ENCODE results near the gene SCAI. TPM values are rescaled to one million over a fixed set of nuclear protein-coding genes. Genes with fewer than 3 reads are reported as not detected.
A peak's percentile ranks its signal among the peaks of the same experiment; 100 is the strongest.
"Not testable (repeated sequence)": the region's sequence is repeated elsewhere in the genome, so short reads cannot be mapped to it uniquely, and the experiment has no call there.

SCAI gene
- polyA plus RNA-seq, 3 donors, result 9.2 to 15.5 (median 13.2) TPM

DNA sequence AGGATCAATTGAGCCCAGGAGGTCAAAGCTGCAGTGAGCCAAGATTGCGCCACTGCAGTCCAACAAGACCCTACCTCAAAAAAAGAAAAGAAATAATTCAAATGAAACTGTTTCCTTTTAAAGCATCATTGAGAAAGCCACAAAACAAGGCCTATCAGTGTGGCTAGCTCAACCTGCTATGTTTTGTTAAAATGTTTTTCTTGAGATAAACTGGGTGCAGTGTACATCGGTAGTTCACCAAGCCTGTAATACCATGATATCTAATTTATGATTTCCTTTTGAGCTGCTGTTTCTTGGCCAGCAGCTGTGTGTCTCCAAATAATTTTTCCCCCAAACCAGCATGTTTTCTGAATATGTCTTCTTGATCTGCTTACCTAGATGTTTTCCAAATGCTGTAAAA, 105.2 kb downstream of the SCAI start:
- DNase-seq, result no peak

DNA sequence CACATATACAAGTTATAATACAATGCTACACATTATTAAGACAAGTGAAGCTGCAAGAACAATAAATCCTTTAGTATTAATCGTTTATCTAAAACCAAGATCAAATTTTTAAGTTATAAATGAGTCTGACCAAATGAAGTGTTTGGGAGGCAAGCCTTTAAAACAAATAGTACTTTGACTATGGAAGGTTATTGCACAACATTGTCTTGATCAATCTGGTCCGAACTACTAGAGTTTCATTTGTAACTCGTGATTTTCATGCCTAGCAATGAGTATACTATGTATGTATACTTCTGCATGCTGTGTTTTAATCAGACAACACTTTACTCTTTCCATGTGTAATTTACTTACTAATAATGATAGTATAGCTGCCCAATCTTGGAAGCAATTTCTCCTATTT, 115.3 kb downstream of the SCAI start:
- DNase-seq, result no peak

DNA sequence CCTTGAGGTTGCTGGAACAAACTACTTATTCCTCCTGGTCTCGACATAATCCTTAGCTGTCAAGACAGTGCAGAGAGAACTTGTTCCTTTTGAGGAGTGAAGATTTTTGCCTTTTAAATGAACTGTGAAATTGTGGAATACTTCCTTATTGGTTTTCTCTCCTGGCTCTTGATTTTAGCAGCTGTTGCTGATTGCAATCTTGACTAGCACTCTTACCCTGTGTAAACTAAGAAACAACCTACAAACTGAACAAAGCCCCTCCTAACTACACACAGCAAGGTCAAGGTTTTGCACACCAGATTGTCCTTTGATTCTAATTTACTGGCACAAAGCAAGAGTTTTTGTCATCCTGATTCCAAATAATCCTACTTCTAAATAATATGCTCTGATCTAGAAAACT, 118.4 kb downstream of the SCAI start:
- DNase-seq, result no peak

DNA sequence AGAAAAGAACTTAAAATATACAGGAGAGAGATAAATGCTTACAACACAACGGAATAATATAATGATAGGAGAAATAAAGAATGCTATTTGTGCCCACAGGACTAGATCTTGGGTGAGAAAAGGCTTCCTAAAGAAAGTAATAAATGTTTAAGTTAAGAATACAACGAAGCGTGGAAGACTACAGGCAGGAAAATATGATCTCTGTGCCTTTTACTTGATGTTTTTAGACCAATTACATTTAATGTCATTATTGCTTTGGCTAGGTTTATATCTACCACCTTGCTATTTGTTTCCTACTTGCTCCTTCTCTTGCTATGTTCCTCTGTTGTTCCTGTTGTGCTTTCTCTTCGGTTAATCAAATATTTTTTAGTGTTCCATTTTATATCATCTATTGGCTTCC, 122.3 kb downstream of the SCAI start:
- no peak for DNase-seq

DNA sequence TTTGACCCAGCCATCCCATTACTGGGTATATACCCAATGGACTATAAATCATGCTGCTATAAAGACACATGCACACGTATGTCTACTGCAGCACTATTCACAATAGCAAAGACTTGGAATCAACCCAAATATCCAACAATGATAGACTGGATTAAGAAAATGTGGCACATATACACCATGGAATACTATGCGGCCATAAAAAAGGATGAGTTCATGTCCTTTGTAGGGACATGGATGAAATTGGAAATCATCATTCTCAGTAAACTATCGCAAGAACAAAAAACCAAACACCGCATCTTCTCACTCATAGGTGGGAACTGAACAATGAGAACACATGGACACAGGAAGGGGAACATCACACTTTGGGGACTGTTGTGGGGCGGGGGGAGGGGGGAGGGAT, 127.7 kb downstream of the SCAI start:
- DNase-seq, result not testable (repeated sequence)

DNA sequence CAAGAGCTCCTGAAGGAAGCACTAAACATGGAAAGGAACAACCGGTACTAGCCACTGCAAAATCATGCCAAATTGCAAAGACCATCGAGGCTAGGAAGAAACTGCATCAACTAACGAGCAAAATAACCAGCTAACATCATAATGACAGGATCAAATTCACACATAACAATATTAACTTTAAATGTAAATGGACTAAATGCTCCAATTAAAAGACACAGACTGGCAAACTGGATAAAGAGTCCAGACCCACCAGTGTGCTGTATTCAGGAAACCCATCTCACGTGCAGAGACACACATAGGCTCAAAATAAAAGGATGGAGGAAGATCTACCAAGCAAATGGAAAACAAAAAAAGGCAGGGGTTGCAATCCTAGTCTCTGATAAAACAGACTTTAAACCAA, 131.3 kb downstream of the SCAI start:
- not testable (repeated sequence) for DNase-seq

DNA sequence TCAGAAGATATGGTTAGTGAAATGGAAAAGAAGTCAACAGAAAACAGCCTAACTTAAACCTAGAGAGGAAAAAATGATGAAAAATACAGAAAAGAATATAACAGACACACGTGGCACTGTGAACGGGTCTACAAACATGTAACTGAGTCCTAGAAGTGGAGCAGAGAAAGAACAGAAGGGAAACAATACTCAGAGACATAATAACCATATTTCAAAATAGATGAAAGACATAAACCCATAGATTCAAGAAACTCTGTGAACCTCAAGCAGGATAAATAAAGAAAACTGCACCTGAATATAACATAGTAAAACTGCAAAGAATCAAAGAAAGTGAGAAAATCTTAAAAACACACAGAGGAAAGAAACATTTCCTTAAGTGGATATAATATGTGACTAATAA, 134.7 kb downstream of the SCAI start:
- no peak for DNase-seq

DNA sequence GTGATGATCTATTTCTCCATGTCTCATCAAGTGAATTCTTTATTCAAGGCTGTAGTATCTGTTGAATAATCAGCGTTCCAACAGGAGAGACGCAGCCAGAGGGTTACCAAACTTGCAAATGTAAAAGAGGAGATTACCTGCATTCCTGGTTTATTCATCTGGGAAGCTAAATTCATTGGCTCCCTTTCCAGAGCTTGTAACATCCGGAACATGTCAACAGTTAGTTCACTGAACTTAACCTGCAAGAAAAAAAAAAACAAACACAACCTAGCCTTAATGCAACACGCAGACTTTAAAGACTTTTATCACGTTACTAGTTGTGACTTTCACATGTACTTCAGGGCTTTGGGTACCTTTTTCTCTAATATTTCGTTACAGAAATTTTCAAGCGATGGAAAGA, 140.0 kb downstream of the SCAI start:
- no peak for DNase-seq

DNA sequence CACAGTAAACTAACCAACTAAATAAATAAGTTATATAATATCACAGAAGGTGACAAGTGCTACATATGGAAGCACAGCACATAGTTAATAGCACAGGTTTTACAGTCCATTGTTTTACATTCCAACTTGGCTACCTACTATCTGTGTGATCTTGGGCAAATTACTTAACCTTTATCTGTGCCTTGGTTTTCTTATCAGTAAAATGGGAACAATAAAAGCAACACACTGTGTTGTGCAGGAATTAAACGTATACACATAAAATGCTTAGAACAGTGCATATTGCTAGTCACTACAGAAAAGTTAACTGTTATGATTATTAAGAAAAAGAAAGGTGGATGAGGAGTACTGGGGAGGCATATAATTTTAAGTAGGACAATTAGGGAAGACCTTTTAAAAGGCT, 159.6 kb downstream of the SCAI start:
- DNase-seq, result no peak

DNA sequence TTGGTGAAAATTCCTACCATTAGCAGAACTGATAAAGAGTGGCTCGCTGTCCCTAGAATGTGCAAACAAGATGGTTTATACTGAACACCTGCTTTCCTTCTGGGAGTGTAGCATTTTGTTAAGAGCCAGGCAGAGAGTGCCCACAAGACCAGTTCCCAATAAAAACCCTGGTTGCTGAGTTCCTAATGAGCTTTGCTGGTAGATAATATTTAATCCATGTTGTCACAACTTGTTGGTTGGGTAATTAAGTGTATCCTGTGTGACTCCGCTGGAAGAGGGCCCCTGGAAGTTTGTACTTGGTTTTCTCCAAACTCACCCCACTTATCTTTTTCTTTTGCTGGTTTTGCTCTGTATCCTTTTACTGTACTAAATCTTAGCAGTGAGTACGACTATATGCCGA, 162.9 kb downstream of the SCAI start:
- peak; percentile 9 for DNase-seq

DNA sequence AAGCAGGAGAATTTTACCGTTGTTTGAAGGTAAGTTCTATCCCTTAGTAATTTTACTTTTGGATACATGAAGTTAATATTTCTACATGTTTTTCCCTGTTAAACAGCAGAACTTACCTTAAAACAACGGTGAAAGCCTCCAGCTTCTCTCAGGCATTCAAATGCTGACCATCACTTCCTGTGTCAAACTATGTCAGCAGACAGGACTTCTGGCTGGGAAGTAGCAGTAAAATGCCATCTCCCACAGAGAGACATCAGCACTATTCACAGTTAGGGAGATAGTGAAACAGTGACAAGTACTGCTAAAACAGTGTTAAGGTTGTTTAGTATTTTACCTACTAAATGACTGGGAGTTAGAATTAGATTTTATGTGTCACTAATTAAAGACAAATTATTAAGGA, 168.2 kb downstream of the SCAI start:
- no peak for DNase-seq

DNA sequence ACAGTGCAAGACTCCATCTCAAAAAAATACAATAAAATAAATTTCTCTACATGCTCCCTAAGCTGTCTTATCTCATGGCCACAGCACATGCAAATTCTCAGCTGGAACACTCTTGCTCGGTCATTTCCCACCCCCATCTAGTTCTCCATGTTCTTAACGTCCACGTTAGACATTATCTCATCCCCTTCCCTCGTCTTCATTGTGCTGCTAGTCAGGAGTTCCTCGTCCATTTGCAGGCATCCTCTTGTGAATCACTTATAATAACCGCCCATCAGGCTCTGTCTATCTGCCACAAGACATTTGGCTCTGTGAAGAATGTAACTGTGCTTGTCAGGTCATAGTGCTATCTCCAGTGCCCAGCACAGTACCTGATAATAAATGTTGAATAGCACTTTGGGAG, 169.5 kb downstream of the SCAI start:
- no peak for DNase-seq

DNA sequence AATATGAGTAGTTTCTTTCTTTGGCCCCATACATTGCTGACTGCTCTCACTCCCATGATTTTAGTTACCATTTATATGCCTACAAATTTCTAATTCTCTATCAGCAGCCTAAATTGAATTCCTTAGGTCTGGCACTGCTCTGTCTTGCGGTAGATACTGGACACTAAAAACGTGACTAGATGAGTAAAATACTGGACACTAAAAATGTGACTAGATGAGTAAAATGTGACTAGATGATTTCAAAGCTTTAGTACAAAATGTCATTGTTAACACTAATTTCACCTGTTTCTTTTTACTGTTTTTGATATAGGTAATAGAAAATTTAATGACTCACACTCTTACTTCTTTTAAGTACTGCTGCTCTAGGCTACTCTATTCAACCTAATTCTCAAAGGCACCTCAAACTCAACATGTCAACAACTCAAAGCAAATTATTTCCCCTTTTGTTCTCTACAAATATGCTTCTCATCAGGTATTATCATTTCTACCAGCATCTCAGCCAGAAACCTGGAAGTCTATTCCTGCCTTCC, 171.0 kb downstream of the SCAI start:
- DNase-seq, result no peak

DNA sequence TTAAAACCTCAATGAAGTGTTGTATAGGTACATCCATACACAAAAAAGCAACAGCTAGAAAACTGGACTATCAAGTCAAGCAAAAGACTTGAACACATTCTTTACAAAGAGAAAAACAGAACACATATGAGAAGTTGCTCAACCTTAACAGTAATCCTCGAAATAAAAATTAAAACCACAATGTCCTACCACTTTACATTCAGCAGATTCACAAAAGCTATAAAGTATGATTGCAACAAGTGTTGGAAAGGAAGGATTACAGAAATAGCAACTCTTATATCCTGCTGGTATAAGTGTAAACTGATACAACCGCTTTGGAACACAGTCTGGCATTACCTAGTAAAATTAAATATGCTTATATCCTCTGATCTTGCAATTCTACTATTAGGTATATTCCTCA, 173.9 kb downstream of the SCAI start:
- no peak for DNase-seq

DNA sequence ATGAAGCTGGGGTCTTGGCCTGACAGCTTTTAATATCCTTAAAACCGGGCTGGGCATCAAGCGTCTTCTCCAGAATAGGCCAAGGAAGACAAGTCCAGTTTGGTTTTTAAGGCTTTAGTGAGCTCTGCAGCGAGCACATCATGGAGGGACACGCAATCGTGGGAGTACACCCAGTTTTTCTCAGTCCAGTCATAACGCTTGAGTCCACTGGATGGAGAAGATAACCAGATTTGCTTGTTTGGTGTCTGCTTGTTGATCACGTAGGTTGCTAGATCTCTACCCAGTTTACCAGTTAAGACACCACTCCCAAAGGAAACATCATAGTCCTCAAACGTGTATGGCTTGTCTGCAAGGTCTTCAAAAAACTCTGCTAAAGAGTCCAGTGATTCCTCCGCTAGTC, 175.1 kb downstream of the SCAI start:
- no peak for DNase-seq

DNA sequence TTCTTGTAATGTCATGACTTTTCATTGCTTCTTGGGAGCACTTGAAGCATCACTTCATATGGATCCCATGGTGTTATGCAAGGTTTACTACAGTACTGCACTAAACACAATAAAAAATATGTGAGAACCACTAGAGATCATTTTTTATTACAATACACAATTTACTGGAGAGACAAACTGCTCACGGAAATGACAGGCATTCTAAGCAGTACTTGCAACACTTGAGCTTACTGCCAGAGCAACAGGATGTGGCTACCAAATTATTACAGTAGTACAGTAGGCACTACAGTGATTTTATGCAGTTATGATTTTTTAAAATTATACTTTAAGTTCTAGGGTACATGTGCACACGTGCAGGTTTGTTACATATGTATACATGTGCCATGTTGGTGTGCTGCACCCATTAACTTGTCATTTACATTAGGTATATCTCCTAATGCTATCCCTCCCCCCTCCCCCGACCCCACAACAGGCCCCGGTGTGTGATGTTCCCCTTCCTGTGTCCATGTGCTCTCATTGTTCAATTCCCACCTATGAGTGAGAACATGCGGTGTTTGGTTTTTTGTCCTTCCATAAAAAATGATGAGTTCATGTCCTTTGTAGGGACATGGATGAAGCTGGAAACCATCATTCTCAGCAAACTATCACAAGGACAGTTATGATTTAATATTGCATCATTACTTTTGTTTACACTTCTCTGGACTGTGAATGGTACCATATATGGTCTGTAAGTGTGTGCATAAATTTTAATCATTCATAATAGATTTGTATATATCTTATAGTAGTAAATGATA, 177.4 kb downstream of the SCAI start:
- DNase-seq, result not testable (repeated sequence)

DNA sequence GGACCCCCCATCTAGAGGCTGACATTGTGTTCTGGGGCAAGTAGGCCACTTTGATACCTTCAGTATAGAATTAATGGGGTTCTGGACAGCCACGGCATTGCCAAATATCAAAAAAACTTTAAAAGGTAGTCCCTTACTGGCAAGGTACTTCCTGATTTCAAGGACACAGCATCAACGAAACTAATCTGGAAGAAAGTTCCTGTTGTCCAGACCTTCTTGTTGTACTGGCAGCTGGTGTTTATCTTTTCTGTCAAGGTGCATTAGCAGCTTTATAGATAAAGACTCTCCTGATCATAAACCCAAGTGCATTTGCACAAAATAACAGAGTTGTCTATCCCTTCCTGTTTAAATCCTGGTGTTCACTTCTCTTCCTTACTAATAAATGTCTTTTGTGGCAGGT, 178.7 kb downstream of the SCAI start:
- DNase-seq, result no peak

DNA sequence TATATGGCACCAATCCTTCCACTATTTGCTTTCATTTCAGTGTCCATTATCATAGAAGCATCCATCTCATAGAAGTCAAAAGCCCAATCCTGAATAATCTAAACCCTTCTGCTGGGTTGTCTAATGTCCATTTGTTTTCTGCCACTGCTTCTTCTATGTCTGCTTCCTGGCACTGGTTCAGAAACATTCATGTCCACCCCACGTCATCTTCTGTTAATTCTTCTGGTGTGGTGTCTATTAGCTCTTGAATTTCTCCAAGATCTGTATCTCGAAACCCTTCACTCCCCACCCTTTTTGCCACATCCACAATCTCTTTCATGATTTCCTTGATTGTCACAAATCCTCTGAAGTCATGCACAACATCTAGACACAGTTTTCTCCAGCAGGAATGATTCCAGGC, 179.3 kb downstream of the SCAI start:
- DNase-seq, result no peak

DNA sequence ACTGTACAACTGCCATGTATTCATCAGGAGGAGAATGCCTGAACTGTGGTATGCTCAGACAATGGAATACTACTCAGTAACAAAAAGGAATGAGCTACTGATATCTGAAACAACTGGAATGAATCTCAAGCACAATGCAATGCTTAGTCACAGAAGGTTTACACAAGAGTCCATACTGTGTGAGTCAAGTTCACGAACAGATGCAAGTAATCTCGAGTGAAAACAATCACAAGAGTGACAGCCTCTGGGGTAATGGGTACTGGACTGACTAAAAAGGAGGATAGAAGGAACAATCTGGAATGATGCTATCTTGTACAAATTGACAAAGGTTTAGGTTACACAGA, 182.9 kb downstream of the SCAI start:
- no peak for DNase-seq

DNA sequence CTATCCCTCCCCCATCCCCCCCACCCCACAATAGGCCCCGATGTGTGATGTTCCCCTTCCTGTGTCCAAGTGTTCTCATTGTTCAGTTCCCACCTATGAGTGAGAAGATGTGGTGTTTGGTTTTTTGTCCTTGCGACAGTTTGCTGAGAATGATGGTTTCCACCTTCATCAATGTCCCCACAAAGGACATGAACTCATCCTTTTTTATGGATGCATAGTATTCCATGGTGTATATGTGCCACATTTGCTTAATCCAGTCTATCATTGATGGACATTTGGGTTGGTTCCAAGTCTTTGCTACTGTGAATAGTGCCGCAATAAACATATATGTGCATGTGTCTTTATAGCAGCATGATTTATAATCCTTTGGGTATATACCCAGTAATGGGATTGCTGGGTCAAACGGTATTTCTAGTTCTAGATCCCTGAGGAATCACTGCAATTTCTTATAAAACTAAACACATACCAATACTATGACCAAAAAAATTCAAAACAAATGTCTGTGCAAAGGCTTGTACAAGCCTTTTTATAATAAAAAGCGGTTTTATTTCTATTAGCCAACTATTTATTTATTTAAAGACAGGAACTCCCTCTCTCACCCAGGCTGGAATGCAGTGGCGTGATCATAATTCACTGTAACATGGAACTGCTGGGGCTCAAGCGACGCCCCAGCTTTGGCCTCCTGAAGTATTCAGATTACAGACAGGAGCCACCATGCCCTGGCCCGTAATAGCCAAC, 183.5 kb downstream of the SCAI start:
- not testable (repeated sequence) for DNase-seq

DNA sequence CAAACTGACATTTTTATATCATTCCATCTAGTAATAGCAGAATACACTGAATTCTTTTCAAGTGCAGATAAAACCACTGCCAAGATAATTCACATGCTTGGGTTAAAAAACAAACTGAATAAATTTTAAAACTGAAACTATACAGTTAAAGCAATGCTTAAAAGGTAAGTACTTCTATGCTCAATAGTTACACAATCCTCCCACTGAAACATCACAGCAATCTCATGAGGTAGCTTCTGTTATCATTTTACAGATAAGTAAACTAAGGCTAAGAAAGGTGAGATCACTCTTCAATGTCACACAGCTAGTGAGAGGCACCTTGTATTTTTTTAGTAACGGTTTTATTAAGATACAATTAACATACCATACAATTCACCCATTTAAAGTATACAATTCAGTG, 189.1 kb downstream of the SCAI start:
- no peak for DNase-seq

DNA sequence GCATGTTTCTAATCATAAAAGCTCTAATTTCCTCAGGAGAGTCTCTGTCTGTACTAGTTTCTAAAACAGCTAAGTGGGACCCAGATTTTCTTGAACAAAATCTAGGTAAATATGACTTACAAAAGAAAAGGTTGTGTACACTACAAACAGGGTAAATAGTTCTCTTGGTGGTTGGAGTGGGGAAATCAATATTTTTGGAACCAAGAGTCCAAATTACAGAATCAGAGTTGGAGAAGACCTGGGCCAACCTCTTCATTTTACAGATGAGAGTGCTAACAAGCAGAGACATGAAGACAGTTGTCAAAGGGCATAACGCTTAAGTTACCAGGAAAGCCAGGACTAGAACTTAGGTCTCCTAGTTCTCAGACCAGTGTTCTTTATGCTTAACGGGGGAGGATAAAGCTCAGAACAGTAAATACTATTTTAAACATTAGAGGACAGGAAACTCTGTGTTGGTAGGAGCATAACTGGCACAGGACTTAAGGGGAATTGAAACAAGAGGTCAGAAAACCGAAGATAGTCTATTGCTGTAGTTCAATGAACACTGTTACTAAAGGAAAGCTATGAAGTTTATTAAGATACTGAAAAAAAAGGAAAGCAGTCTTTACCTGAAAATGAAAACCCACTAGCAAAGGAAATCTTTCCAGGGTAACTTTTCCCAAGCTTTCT, 193.1 kb downstream of the SCAI start:
- DNase-seq, result no peak

DNA sequence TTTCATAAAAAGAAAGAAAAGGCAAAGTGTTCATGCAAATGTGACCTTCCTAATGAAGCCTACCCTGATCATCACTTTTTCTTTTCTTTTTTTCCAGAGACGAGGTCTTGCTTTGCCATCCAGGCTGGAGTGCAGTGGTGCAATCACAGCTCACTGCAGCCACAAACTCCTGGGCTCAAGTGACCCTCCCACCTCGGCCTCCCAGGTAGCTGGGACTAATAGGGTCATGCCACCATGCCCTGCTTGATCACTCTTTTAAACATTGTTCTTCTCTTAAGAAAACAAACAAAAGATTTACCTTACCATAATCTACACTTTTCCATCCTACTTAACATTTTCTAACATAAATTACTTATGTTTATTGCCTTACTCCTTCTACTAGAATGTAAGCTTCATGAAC, 193.9 kb downstream of the SCAI start:
- DNase-seq, result no peak
